GM23338 (cell line): Measurements from ENCODE around the gene PPHLN1. TPM values are rescaled to one million over a fixed set of nuclear protein-coding genes. Genes with fewer than 3 reads are reported as not detected.

ENCODE experiments used
- ATAC-seq: fragments of 200-7000 bp; cut with Tn5 transposase; 3 replicates; pipeline ENCODE4 v1.9.1; 2020
- DNase-seq: peaks from one replicate; pipeline ENCODE4 v3.0.0-alpha.2; 2015; ENCODE audit warnings: low spot score
- H2AFZ ChIP-seq: fragments of 200-600 bp; sonication (generic); 2 replicates; pipeline ENCODE4 v1.8.0; 2016; ENCODE audit warnings: antibody characterized with exemption, mild to moderate bottlenecking, moderate library complexity
- H3F3A ChIP-seq: fragments of 200-600 bp; sonication (generic); replicated peaks from 2 replicates; pipeline ENCODE4 v1.8.0; 2017; ENCODE audit warnings: antibody characterized with exemption, mixed run types, low read depth
- H3K27ac ChIP-seq: fragments of 200-600 bp; sonication (generic); 2 replicates; pipeline ENCODE4 v1.6.1; 2016; ENCODE audit warnings: low read depth
- H3K27me3 ChIP-seq: fragments of 200-600 bp; sonication (generic); 2 replicates; pipeline ENCODE4 v1.8.0; 2016; ENCODE audit warnings: mild to moderate bottlenecking, mixed run types, moderate library complexity; ENCODE audit not compliant: insufficient read depth
- H3K36me3 ChIP-seq: fragments of 200-600 bp; sonication (generic); 2 replicates; pipeline ENCODE4 v1.8.0; 2016; ENCODE audit warnings: mild to moderate bottlenecking; ENCODE audit not compliant: insufficient read depth
- H3K4me1 ChIP-seq: fragments of 200-600 bp; sonication (generic); 2 replicates; pipeline ENCODE4 v1.8.0; 2016; ENCODE audit warnings: mild to moderate bottlenecking, moderate library complexity; ENCODE audit not compliant: insufficient read depth
- H3K4me2 ChIP-seq: fragments of 200-600 bp; sonication (generic); 2 replicates; pipeline ENCODE4 v1.7.1; 2017; ENCODE audit warnings: mixed run types
- H3K4me3 ChIP-seq: fragments of 200-600 bp; sonication (generic); 2 replicates; pipeline ENCODE4 v1.6.1; 2016; ENCODE audit warnings: mixed run types
- H3K79me2 ChIP-seq: fragments of 200-600 bp; sonication (generic); replicated peaks from 2 replicates; pipeline ENCODE4 v1.8.0; 2017; ENCODE audit warnings: mild to moderate bottlenecking; ENCODE audit not compliant: insufficient read depth
- H3K9me2 ChIP-seq: fragments of 200-600 bp; sonication (generic); 2 replicates; pipeline ENCODE4 v1.8.0; 2017; ENCODE audit not compliant: insufficient read depth
- H4K20me1 ChIP-seq: fragments of 200-600 bp; sonication (generic); replicated peaks from 2 replicates; pipeline ENCODE4 v1.8.0; 2017; ENCODE audit warnings: mild to moderate bottlenecking; ENCODE audit not compliant: insufficient read depth
- H3K27ac Mint-ChIP-seq: 2 replicates; pipeline ENCODE4 v1.8.0; 2020; ENCODE audit warnings: inconsistent platforms, mild to moderate bottlenecking, moderate library complexity, mixed read lengths
- H3K27me3 Mint-ChIP-seq: 3 replicates; pipeline ENCODE4 v1.8.0; 2022; ENCODE audit warnings: low read depth, mild to moderate bottlenecking, moderate library complexity, mixed read lengths, inconsistent platforms; ENCODE audit not compliant: insufficient read depth, poor library complexity
- H3K36me3 Mint-ChIP-seq: 3 replicates; pipeline ENCODE4 v1.8.0; 2021; ENCODE audit warnings: low read depth, mild to moderate bottlenecking, inconsistent platforms, moderate library complexity, mixed read lengths
- H3K4me1 Mint-ChIP-seq: 3 replicates; pipeline ENCODE4 v1.8.0; 2020; ENCODE audit warnings: mild to moderate bottlenecking, inconsistent platforms, mixed read lengths
- H3K4me3 Mint-ChIP-seq: 3 replicates; pipeline ENCODE4 v1.8.0; 2021; ENCODE audit warnings: moderate library complexity, mild to moderate bottlenecking, inconsistent platforms, mixed read lengths
- H3K9me3 Mint-ChIP-seq: 3 replicates; pipeline ENCODE4 v1.8.0; 2020; ENCODE audit warnings: moderate library complexity, mild to moderate bottlenecking, inconsistent platforms, mixed read lengths
- CREB1 ChIP-seq: fragments of 250-450 bp; sonication (Bioruptor Pico); IDR thresholded peaks from 2 replicates; pipeline ENCODE4 v1.5.0; 2020; ENCODE audit warnings: low read depth, mild to moderate bottlenecking, moderate library complexity
- JUNB ChIP-seq: IDR thresholded peaks from one replicate; pipeline ENCODE4 v1.6.1; 2016; ENCODE audit warnings: antibody characterized with exemption; ENCODE audit not compliant: unreplicated experiment
- NANOG ChIP-seq: IDR thresholded peaks from 2 replicates; pipeline ENCODE4 v1.6.1; 2016; ENCODE audit warnings: antibody characterized with exemption, borderline replicate concordance
- POLR2AphosphoS5 ChIP-seq: IDR thresholded peaks from 2 replicates; pipeline ENCODE4 v1.6.1; 2016; ENCODE audit warnings: antibody characterized with exemption, low read depth
- REST ChIP-seq: IDR thresholded peaks from one replicate; pipeline ENCODE4 v1.6.1; 2018; ENCODE audit warnings: antibody characterized with exemption; ENCODE audit not compliant: unreplicated experiment
- STAT1 ChIP-seq: IDR thresholded peaks from one replicate; pipeline ENCODE4 v1.6.1; 2016; ENCODE audit warnings: antibody characterized with exemption; ENCODE audit not compliant: unreplicated experiment
- ZNF331 ChIP-seq: fragments of 250-450 bp; sonication (Bioruptor Pico); IDR thresholded peaks from 2 replicates; pipeline ENCODE4 v1.5.0; 2020; ENCODE audit warnings: low read depth, mild to moderate bottlenecking, moderate library complexity
- polyA plus RNA-seq: library from polyadenylated mRNA; unstranded; fragments of >200 nt; fragmentation: Nextera tagmentation; extraction: Ambion mirVana; gene quantifications from 2 replicates; pipeline ENCODE4 v1.2.1, GENCODE V29; 2016
- total RNA-seq: library from RNA; depleted of rRNA; stranded (reverse); fragments of >200 nt; shearing (Covaris generic); gene quantifications from 2 replicates; pipeline ENCODE4 v1.2.3, GENCODE V29; 2014

Gene PPHLN1
- total and polyA plus RNA-seq, 2 experiments from 2014 or later = 93.0 to 103 TPM

- TF ChIP-seq POLR2AphosphoS5 = no peak
Observed at GRCh38 chr12:42475106-42475505, 149.1 kb downstream of the PPHLN1 start (continued).

- TF ChIP-seq NANOG = no peak
- TF ChIP-seq ZNF331 (CRISPR knock-in tag) = no peak
- TF ChIP-seq JUNB = no peak
- TF ChIP-seq STAT1 = no peak
- Histone ChIP-seq H4K20me1 (peaks cover 21% of the 10 kb centered on the region), H3K9me2 (no peaks in the 10 kb centered on the region), H3K27ac (no peak overlapping the region), H3K4me2 (no peak overlapping the region), H3K79me2 (peaks cover 94% of the 10 kb centered on the region), H3K27me3 (peaks cover 9% of the 10 kb centered on the region), H3K4me3 (no peak overlapping the region), H3K4me1 (peaks cover 52% of the 10 kb centered on the region), H2AFZ (no peak overlapping the region), H3K36me3 (no peaks in the 10 kb centered on the region), H3F3A (no peaks in the 10 kb centered on the region)
- no peaks in the 10 kb centered on the region for H3K9me3 Mint-ChIP-seq
- no peak for DNase-seq
- no peak for ATAC-seq
- no peak overlapping the region for H3K4me3 Mint-ChIP-seq
- H3K4me1 Mint-ChIP-seq = peaks cover 64% of the 10 kb centered on the region
- H3K27me3 Mint-ChIP-seq = peaks cover 5% of the 10 kb centered on the region
- peaks cover 21% of the 10 kb centered on the region; the same call in 2 of the 3 replicates for H3K36me3 Mint-ChIP-seq
- no peak overlapping the region for H3K27ac Mint-ChIP-seq
Observed at GRCh38 chr12:42477941-42478340, 152.0 kb downstream of the PPHLN1 start.

- ATAC-seq (peak; percentile 5), DNase-seq (peak; percentile 73)
- H3K4me1 Mint-ChIP-seq = peaks cover 59% of the 10 kb centered on the region
- peaks cover 2% of the 10 kb centered on the region; the same call in 1 of the 3 replicates for H3K9me3 Mint-ChIP-seq
- H4K20me1 ChIP-seq = peaks cover 5% of the 10 kb centered on the region; the same call in 1 of the 2 replicates
- peak overlapping the region; percentile 93 for H3K4me3 Mint-ChIP-seq
- peaks cover 60% of the 10 kb centered on the region for H3K79me2 ChIP-seq
- no peak overlapping the region for H3K27ac ChIP-seq
- H2AFZ ChIP-seq = no peak overlapping the region
- peak overlapping the region; percentile 65 for H3K4me3 ChIP-seq
- H3K27me3 ChIP-seq = peaks cover 9% of the 10 kb centered on the region
- no peak overlapping the region for H3K27ac Mint-ChIP-seq
- no peaks in the 10 kb centered on the region for H3K9me2 ChIP-seq
- peak overlapping the region; percentile 84 for H3K4me2 ChIP-seq
- peaks cover 17% of the 10 kb centered on the region; the same call in 2 of the 3 replicates for H3K36me3 Mint-ChIP-seq
- 0 out of 2 replicates have a peak, but pooled peaks cover 3% of the 10 kb centered on the region for H3F3A ChIP-seq
- H3K4me1 ChIP-seq = peaks cover 33% of the 10 kb centered on the region
- H3K27me3 Mint-ChIP-seq = peaks cover 14% of the 10 kb centered on the region
- H3K36me3 ChIP-seq = no peaks in the 10 kb centered on the region
- TF ChIP-seq NANOG (no peak), STAT1 (no peak), ZNF331 (CRISPR knock-in tag) (no peak), REST (no peak), CREB1 (CRISPR knock-in tag) (no peak), POLR2AphosphoS5 (no peak)
Observed at GRCh38 chr12:42481368-42481767, 155.4 kb downstream of the PPHLN1 start.
